AG04449 (cell line): ENCODE data around the gene MLXIP.

Experiments used
- CTCF ChIA-PET: fragments of 350-600 bp; formaldehyde crosslinking; extraction: SDS; loops from one replicate; lab custom pipeline; 2021; ENCODE audit warnings: antibody characterized with exemption; lab: Yijun Ruan, JAX
- POLR2A ChIA-PET: fragments of 400-600, 350-600 bp; formaldehyde crosslinking; extraction: SDS; loops from one replicate; lab custom pipeline; 2020; ENCODE audit warnings: antibody characterized with exemption, inconsistent platforms; lab: Yijun Ruan, JAX
- DNase-seq: peaks from one replicate; pipeline ENCODE4 v3.0.0-alpha.2; 2010; ENCODE audit warnings: low read depth, low spot score
- H3K4me3 ChIP-seq: 2 replicates; pipeline ENCODE4 v1.5.1; 2011; ENCODE audit warnings: low read depth, mild to moderate bottlenecking, control low read depth, low read length
- CTCF ChIP-seq: IDR thresholded peaks from one replicate; pipeline ENCODE4 v1.5.1; 2011; ENCODE audit warnings: mild to moderate bottlenecking, moderate library complexity, low read length, control low read depth, inconsistent platforms; ENCODE audit not compliant: insufficient read depth; ENCODE audit errors: missing control alignments

The MLXIP gene

GRCh38 chr12:122062832-122063693, 15.5 kb upstream of the MLXIP start:
- POLR2A ChIA-PET, result interaction anchor here (0.8 to 1.3 kb wide), 2 partner anchors 15 to 61 kb away, joined by 4 to 6 read pairs; partner anchors contain the start of gene MLXIP
- CTCF ChIA-PET, result interaction anchor here (0.7 to 6.1 kb wide), 17 partner anchors 8 to 146 kb away, joined by 3 to 55 read pairs (median 4); no protein-coding TSS in a partner anchor
- DNase-seq, result peak; percentile 61
- peak overlapping the region; percentile 25 for H3K4me3 ChIP-seq
- no peak for TF ChIP-seq CTCF

- POLR2A ChIA-PET, result interaction anchor here (0.8 to 1.3 kb wide), 2 partner anchors 15 to 60 kb away, joined by 4 to 6 read pairs; partner anchors contain the start of gene MLXIP
- no peak for TF ChIP-seq CTCF
- no peak for DNase-seq
- H3K4me3 ChIP-seq, result no peak overlapping the region
- CTCF ChIA-PET, result interaction anchor here (0.7 to 6.1 kb wide), 14 partner anchors 9 to 147 kb away, joined by 3 to 55 read pairs (median 4); no protein-coding TSS in a partner anchor
These were observed 14.9 kb upstream of the MLXIP start for GRCh38 chr12:122063694-122064024.

- peak overlapping the region; percentile 37 for H3K4me3 ChIP-seq
- ChIA-PET CTCF (interaction anchor here (1.0 to 6.1 kb wide), 4 partner anchors 9 to 59 kb away, joined by 3 to 55 read pairs (median 27); no protein-coding TSS in a partner anchor), POLR2A (no interaction called here)
- peak; percentile 52 for TF ChIP-seq CTCF
- DNase-seq, result peak; percentile 81
These were observed 14.4 kb upstream of the MLXIP start for GRCh38 chr12:122064025-122064777.

GRCh38 chr12:122064780-122065588, 13.6 kb upstream of the MLXIP start:
- ChIA-PET POLR2A (interaction anchor here (1.0 to 1.6 kb wide), 2 partner anchors 9 to 13 kb away, joined by 3 to 5 read pairs; partner anchors contain the start of gene MLXIP), CTCF (interaction anchor here (1.3 to 6.1 kb wide), 3 partner anchors 10 to 58 kb away, joined by 3 to 55 read pairs (median 51); no protein-coding TSS in a partner anchor)
- TF ChIP-seq CTCF, result no peak
- H3K4me3 ChIP-seq, result peak overlapping the region; percentile 37
- DNase-seq, result no peak

- CTCF ChIA-PET, result no interaction called here
- POLR2A ChIA-PET, result no interaction called here
- no peak overlapping the region for H3K4me3 ChIP-seq
- no peak for TF ChIP-seq CTCF
- no peak for DNase-seq
These were observed 11.0 kb upstream of the MLXIP start for GRCh38 chr12:122067548-122067947.
